GM18858 (cell line): ENCODE results near the gene CRB1.

Experiments
- ATAC-seq: cut with Tn5 transposase; IDR thresholded peaks from one replicate; pipeline ENCODE4 v1.9.1; 2021; ENCODE audit not compliant: unreplicated experiment

CRB1 gene

GRCh38 chr1:197342669-197343068, 74.6 kb downstream of the CRB1 start:
- no peak for ATAC-seq

- no peak for ATAC-seq
These were observed 75.7 kb downstream of the CRB1 start for GRCh38 chr1:197343663-197344273.

GRCh38 chr1:197351821-197352440, 83.9 kb downstream of the CRB1 start:
- ATAC-seq = no peak

GRCh38 chr1:197355248-197355995, 87.4 kb downstream of the CRB1 start:
- no peak for ATAC-seq

- ATAC-seq = peak; percentile 51
These were observed 88.9 kb downstream of the CRB1 start for GRCh38 chr1:197356723-197357533.

GRCh38 chr1:197358959-197359358, 90.9 kb downstream of the CRB1 start:
- ATAC-seq = no peak

GRCh38 chr1:197360068-197360467, 92.0 kb downstream of the CRB1 start:
- ATAC-seq = no peak

- ATAC-seq = no peak
These were observed 94.8 kb downstream of the CRB1 start for GRCh38 chr1:197362871-197363270.

GRCh38 chr1:197363855-197364254, 95.8 kb downstream of the CRB1 start:
- no peak for ATAC-seq

GRCh38 chr1:197366996-197367395, 98.9 kb downstream of the CRB1 start:
- ATAC-seq = no peak

GRCh38 chr1:197367627-197368026, 99.6 kb downstream of the CRB1 start:
- ATAC-seq = no peak

GRCh38 chr1:197374428-197374827, 106.4 kb downstream of the CRB1 start:
- ATAC-seq = no peak

- ATAC-seq = no peak
These were observed 116.4 kb downstream of the CRB1 start for GRCh38 chr1:197384471-197384870.

- no peak for ATAC-seq
These were observed 120.7 kb downstream of the CRB1 start for GRCh38 chr1:197388801-197389200.

GRCh38 chr1:197390856-197391255, 122.8 kb downstream of the CRB1 start:
- ATAC-seq = no peak

- ATAC-seq = no peak
These were observed 123.5 kb downstream of the CRB1 start for GRCh38 chr1:197391303-197392226.

GRCh38 chr1:197392541-197392940, 124.5 kb downstream of the CRB1 start:
- ATAC-seq = no peak

GRCh38 chr1:197393105-197393504, 125.1 kb downstream of the CRB1 start:
- ATAC-seq = no peak

- no peak for ATAC-seq
These were observed 125.7 kb downstream of the CRB1 start for GRCh38 chr1:197393772-197394171.

- ATAC-seq = no peak
These were observed 127.0 kb downstream of the CRB1 start for GRCh38 chr1:197394831-197395608.
